ENCODE measurements around the gene RGS19. TPM values are rescaled to one million over a fixed set of nuclear protein-coding genes. Genes with fewer than 3 reads are reported as not detected.

RGS19 gene
- total RNA-seq, 1 experiment from 2014 or later, result 37.1 TPM

Small RNA genes within 50 kb of the gene (small RNA-seq; reads per million reads assigned to genes)
- gene AL355803.1, result not detected
- not detected for gene MIR6813

Other genes starting within 250 kb of the RGS19 start
- 0.19 and 0.20 TPM in 2 replicates for gene ZBTB46, start 248.3 kb downstream of the RGS19 start, total RNA-seq (2014; rRNA removed; shearing (Covaris generic))
- not detected in 2 replicates for gene ABHD16B, start 218.0 kb downstream of the RGS19 start, total RNA-seq (2014; rRNA removed; shearing (Covaris generic))
- 119 and 120 TPM in 2 replicates for gene TPD52L2, start 214.2 kb downstream of the RGS19 start, total RNA-seq (2014; rRNA removed; shearing (Covaris generic))
- 51.4 and 60.0 TPM in 2 replicates for gene DNAJC5, start 184.4 kb downstream of the RGS19 start, total RNA-seq (2014; rRNA removed; shearing (Covaris generic))
- gene UCKL1, start 123.1 kb downstream of the RGS19 start, total RNA-seq (2014; rRNA removed; shearing (Covaris generic)), result 17.1 and 26.0 TPM in 2 replicates
- 16.4 and 18.7 TPM in 2 replicates for gene ZNF512B, start 109.6 kb downstream of the RGS19 start, total RNA-seq (2014; rRNA removed; shearing (Covaris generic))
- 3.6 and 7.6 TPM in 2 replicates for gene SAMD10, start 99.9 kb downstream of the RGS19 start, total RNA-seq (2014; rRNA removed; shearing (Covaris generic))
- gene PRPF6, start 98.4 kb downstream of the RGS19 start, total RNA-seq (2014; rRNA removed; shearing (Covaris generic)), result 60.8 and 66.3 TPM in 2 replicates
- 0.42 and 0.50 TPM in 2 replicates for gene C20orf204, start 43.3 kb downstream of the RGS19 start, total RNA-seq (2014; rRNA removed; shearing (Covaris generic))
- 0.11 and 0.57 TPM in 2 replicates for gene SOX18, start 29.9 kb downstream of the RGS19 start, total RNA-seq (2014; rRNA removed; shearing (Covaris generic))
- 13.4 and 16.7 TPM in 2 replicates for gene TCEA2, start 16.3 kb downstream of the RGS19 start, total RNA-seq (2014; rRNA removed; shearing (Covaris generic))
- gene OPRL1, start 564 bp upstream of the RGS19 start, total RNA-seq (2014; rRNA removed; shearing (Covaris generic)), result 0.33 and 0.43 TPM in 2 replicates
- gene LKAAEAR1, start 4.9 kb upstream of the RGS19 start, total RNA-seq (2014; rRNA removed; shearing (Covaris generic)), result 0.84 and 1.0 TPM in 2 replicates
- not detected in 2 replicates for gene NPBWR2, start 28.0 kb upstream of the RGS19 start, total RNA-seq (2014; rRNA removed; shearing (Covaris generic))
- gene MYT1, start 84.9 kb upstream of the RGS19 start, total RNA-seq (2014; rRNA removed; shearing (Covaris generic)), result not detected in 2 replicates
- gene PCMTD2, start 176.2 kb upstream of the RGS19 start, total RNA-seq (2014; rRNA removed; shearing (Covaris generic)), result 11.7 and 19.5 TPM in 2 replicates

Measured in HT1080 (cell line).